SK-N-SH treated with all-trans-retinoic acid at 6 μM for 48 hours (cell line): ENCODE results near the gene PBX1.

ENCODE experiments used
- ARNTL ChIP-seq: fragments of 450-650 bp; formaldehyde crosslinking; IDR thresholded peaks from 2 replicates; pipeline ENCODE4 v1.5.0; 2020; ENCODE audit warnings: low read depth, mild to moderate bottlenecking, moderate library complexity, borderline replicate concordance
- BACH2 ChIP-seq: fragments of 250-450 bp; sonication (Bioruptor Pico); IDR thresholded peaks from 2 replicates; pipeline ENCODE4 v1.9.0; 2021; ENCODE audit warnings: mild to moderate bottlenecking, borderline replicate concordance
- CSRNP3 ChIP-seq: fragments of 250-450 bp; sonication (Bioruptor Pico); IDR thresholded peaks from 2 replicates; pipeline ENCODE4 v1.5.1; 2021; ENCODE audit warnings: mild to moderate bottlenecking, moderate library complexity
- ESRRG ChIP-seq: fragments of 250-450 bp; sonication (Bioruptor Pico); IDR thresholded peaks from 2 replicates; pipeline ENCODE4 v1.6.1; 2021; ENCODE audit warnings: mild to moderate bottlenecking
- RARB ChIP-seq: fragments of 250-450 bp; sonication (Bioruptor Pico); IDR thresholded peaks from 2 replicates; pipeline ENCODE4 v1.8.0; 2021; ENCODE audit warnings: mild to moderate bottlenecking, moderate library complexity
- TCF4 ChIP-seq: fragments of 250-450 bp; sonication (Bioruptor Pico); IDR thresholded peaks from 2 replicates; pipeline ENCODE4 v1.8.0; 2021; ENCODE audit warnings: mild to moderate bottlenecking, moderate library complexity, borderline replicate concordance
- TOX ChIP-seq: fragments of 250-450 bp; sonication (Bioruptor Pico); IDR thresholded peaks from 2 replicates; pipeline ENCODE4 v1.8.0; 2021; ENCODE audit warnings: mild to moderate bottlenecking, moderate library complexity, borderline replicate concordance
- ZFP3 ChIP-seq: fragments of 250-450 bp; sonication (Bioruptor Pico); IDR thresholded peaks from 2 replicates; pipeline ENCODE4 v1.5.0; 2020; ENCODE audit warnings: mild to moderate bottlenecking, moderate library complexity
- ZFP30 ChIP-seq: fragments of 450-650 bp; formaldehyde crosslinking; IDR thresholded peaks from 2 replicates; pipeline ENCODE4 v1.5.0; 2022; ENCODE audit warnings: mild to moderate bottlenecking, moderate library complexity
- ZNF8 ChIP-seq: fragments of 450-650 bp; formaldehyde crosslinking; IDR thresholded peaks from 2 replicates; pipeline ENCODE4 v1.5.0; 2020; ENCODE audit warnings: mild to moderate bottlenecking, moderate library complexity
- TF ChIP-seq, protein P1 (sequence below): fragments of 250-450 bp; sonication (Bioruptor Pico); IDR thresholded peaks from 2 replicates; pipeline ENCODE4 v1.8.0; 2020; ENCODE audit warnings: mild to moderate bottlenecking, moderate library complexity, borderline replicate concordance
- TF ChIP-seq, protein P2 (sequence below): fragments of 250-450 bp; sonication (Bioruptor Pico); IDR thresholded peaks from 2 replicates; pipeline ENCODE4 v1.5.0; 2020; ENCODE audit warnings: mild to moderate bottlenecking, moderate library complexity
- TF ChIP-seq, protein P3 (sequence below): fragments of 250-450 bp; sonication (Bioruptor Pico); IDR thresholded peaks from 2 replicates; pipeline ENCODE4 v1.8.0; 2021; ENCODE audit warnings: low read depth, mild to moderate bottlenecking, moderate library complexity, borderline replicate concordance
- TF ChIP-seq, protein P4 (sequence below): fragments of 250-450 bp; sonication (Bioruptor Pico); IDR thresholded peaks from 2 replicates; pipeline ENCODE4 v1.5.1; 2020; ENCODE audit warnings: low read depth, mild to moderate bottlenecking, moderate library complexity

- TF ChIP-seq, protein P1, sequence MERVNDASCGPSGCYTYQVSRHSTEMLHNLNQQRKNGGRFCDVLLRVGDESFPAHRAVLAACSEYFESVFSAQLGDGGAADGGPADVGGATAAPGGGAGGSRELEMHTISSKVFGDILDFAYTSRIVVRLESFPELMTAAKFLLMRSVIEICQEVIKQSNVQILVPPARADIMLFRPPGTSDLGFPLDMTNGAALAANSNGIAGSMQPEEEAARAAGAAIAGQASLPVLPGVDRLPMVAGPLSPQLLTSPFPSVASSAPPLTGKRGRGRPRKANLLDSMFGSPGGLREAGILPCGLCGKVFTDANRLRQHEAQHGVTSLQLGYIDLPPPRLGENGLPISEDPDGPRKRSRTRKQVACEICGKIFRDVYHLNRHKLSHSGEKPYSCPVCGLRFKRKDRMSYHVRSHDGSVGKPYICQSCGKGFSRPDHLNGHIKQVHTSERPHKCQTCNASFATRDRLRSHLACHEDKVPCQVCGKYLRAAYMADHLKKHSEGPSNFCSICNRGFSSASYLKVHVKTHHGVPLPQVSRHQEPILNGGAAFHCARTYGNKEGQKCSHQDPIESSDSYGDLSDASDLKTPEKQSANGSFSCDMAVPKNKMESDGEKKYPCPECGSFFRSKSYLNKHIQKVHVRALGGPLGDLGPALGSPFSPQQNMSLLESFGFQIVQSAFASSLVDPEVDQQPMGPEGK, result no peak
- TF ChIP-seq RARB (CRISPR knock-in tag), result no peak
- TF ChIP-seq ZFP30 (CRISPR knock-in tag), result no peak
- TF ChIP-seq, protein P2, sequence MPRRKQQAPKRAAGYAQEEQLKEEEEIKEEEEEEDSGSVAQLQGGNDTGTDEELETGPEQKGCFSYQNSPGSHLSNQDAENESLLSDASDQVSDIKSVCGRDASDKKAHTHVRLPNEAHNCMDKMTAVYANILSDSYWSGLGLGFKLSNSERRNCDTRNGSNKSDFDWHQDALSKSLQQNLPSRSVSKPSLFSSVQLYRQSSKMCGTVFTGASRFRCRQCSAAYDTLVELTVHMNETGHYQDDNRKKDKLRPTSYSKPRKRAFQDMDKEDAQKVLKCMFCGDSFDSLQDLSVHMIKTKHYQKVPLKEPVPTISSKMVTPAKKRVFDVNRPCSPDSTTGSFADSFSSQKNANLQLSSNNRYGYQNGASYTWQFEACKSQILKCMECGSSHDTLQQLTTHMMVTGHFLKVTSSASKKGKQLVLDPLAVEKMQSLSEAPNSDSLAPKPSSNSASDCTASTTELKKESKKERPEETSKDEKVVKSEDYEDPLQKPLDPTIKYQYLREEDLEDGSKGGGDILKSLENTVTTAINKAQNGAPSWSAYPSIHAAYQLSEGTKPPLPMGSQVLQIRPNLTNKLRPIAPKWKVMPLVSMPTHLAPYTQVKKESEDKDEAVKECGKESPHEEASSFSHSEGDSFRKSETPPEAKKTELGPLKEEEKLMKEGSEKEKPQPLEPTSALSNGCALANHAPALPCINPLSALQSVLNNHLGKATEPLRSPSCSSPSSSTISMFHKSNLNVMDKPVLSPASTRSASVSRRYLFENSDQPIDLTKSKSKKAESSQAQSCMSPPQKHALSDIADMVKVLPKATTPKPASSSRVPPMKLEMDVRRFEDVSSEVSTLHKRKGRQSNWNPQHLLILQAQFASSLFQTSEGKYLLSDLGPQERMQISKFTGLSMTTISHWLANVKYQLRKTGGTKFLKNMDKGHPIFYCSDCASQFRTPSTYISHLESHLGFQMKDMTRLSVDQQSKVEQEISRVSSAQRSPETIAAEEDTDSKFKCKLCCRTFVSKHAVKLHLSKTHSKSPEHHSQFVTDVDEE (CRISPR knock-in tag), result no peak
- no peak for TF ChIP-seq TCF4 (CRISPR knock-in tag)
- no peak for TF ChIP-seq ESRRG (CRISPR knock-in tag)
- no peak for TF ChIP-seq ARNTL (CRISPR knock-in tag)
- TF ChIP-seq ZNF8 (CRISPR knock-in tag), result no peak
- TF ChIP-seq BACH2 (CRISPR knock-in tag), result no peak
- TF ChIP-seq, protein P3, sequence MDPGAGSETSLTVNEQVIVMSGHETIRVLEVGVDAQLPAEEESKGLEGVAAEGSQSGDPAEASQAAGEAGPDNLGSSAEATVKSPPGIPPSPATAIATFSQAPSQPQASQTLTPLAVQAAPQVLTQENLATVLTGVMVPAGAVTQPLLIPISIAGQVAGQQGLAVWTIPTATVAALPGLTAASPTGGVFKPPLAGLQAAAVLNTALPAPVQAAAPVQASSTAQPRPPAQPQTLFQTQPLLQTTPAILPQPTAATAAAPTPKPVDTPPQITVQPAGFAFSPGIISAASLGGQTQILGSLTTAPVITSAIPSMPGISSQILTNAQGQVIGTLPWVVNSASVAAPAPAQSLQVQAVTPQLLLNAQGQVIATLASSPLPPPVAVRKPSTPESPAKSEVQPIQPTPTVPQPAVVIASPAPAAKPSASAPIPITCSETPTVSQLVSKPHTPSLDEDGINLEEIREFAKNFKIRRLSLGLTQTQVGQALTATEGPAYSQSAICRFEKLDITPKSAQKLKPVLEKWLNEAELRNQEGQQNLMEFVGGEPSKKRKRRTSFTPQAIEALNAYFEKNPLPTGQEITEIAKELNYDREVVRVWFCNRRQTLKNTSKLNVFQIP (CRISPR knock-in tag), result no peak
- TF ChIP-seq CSRNP3 (CRISPR knock-in tag), result no peak
- no peak for TF ChIP-seq ZFP3 (CRISPR knock-in tag)
- TF ChIP-seq TOX (CRISPR knock-in tag), result no peak
- TF ChIP-seq, protein P4, sequence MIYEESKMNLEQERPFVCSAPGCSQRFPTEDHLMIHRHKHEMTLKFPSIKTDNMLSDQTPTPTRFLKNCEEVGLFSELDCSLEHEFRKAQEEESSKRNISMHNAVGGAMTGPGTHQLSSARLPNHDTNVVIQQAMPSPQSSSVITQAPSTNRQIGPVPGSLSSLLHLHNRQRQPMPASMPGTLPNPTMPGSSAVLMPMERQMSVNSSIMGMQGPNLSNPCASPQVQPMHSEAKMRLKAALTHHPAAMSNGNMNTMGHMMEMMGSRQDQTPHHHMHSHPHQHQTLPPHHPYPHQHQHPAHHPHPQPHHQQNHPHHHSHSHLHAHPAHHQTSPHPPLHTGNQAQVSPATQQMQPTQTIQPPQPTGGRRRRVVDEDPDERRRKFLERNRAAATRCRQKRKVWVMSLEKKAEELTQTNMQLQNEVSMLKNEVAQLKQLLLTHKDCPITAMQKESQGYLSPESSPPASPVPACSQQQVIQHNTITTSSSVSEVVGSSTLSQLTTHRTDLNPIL (CRISPR knock-in tag), result no peak
Measured at GRCh38 chr1:164709541-164710278, 150.7 kb downstream of the PBX1 start.
